HepG2 (cell line): ENCODE data around the gene CDK11B. TPM values are rescaled to one million over a fixed set of nuclear protein-coding genes. Genes with fewer than 3 reads are reported as not detected.

ENCODE experiments used
- ATAC-seq: fragments of 200-7000 bp; cut with Tn5 transposase; 3 replicates; pipeline ENCODE4 v1.9.1; 2020; ENCODE audit warnings: mild to moderate bottlenecking, moderate library complexity
- BruUV-seq: library from RNA; stranded (reverse); fragments of 400-500 nt; replicated peaks from 2 replicates; lab custom pipeline; 2021; lab: Mats Ljungman, UMichigan
- CTCF ChIA-PET: fragments of 300-600 bp; formaldehyde crosslinking; extraction: SDS; loops from one replicate; lab custom pipeline; 2021; ENCODE audit warnings: low total read pairs, inconsistent platforms, low intra/inter-chr PET ratio; lab: Yijun Ruan, JAX
- POLR2A ChIA-PET: fragments of 350-600 bp; sonication (Branson Sonifier 250); formaldehyde crosslinking; loops from one replicate; lab custom pipeline; 2020; ENCODE audit warnings: antibody characterized with exemption, inconsistent platforms; lab: Yijun Ruan, JAX
- DNase-seq: peaks from one replicate; pipeline ENCODE4 v3.0.0-alpha.2; 2015; ENCODE audit warnings: low spot score
- FAIRE-seq: peaks from 3 replicates; lab custom pipeline; 2011; peaks lifted over from hg19 to GRCh38; lab: Jason Lieb, UNC
- H2AFZ ChIP-seq: one replicate; pipeline ENCODE4 v1.6.1; 2011; ENCODE audit warnings: low read length, inconsistent platforms
- H3K27ac ChIP-seq: fragments of 300-600 bp; 3 replicates; pipeline ENCODE4 v1.8.0; 2011; ENCODE audit warnings: mixed run types, mild to moderate bottlenecking, mixed read lengths, low read length, inconsistent platforms; ENCODE audit not compliant: insufficient read depth; ENCODE audit errors: extremely low read length
- H3K27me3 ChIP-seq, 2 experiments: fragments of 200-600 bp in 1 of 2; 2 replicates in 1 of 2; 3 replicates in 1 of 2; pipeline versions ENCODE4 v1.6.0 to v1.8.0; 2011; ENCODE audit warnings: low read length in 2 of 2, mild to moderate bottlenecking in 2 of 2, moderate library complexity in 2 of 2, inconsistent platforms in 1 of 2; ENCODE audit not compliant: insufficient read depth in 2 of 2, control insufficient read depth in 1 of 2
- H3K36me3 ChIP-seq, 2 experiments: fragments of 200-600 bp in 1 of 2; replicated peaks in 1 of 2; 2 replicates in 1 of 2; 3 replicates in 1 of 2; pipeline versions ENCODE4 v1.5.1 to v1.8.0; 2011; ENCODE audit warnings: low read length in 2 of 2, inconsistent platforms in 1 of 2; ENCODE audit not compliant: insufficient read depth in 2 of 2, control insufficient read depth in 1 of 2
- H3K4me1 ChIP-seq: 2 replicates; pipeline ENCODE4 v1.5.1; 2012; ENCODE audit warnings: low read length, inconsistent platforms; ENCODE audit not compliant: insufficient read depth
- H3K4me2 ChIP-seq: 2 replicates; pipeline ENCODE4 v1.6.0; 2011; ENCODE audit warnings: low read depth, low read length, inconsistent platforms
- H3K4me3 ChIP-seq, 3 experiments: fragments of 200-600 bp in 1 of 3; sonication (generic), shearing (Covaris generic) in 1 of 3; replicated peaks in 1 of 3; 2 replicates each; pipeline ENCODE4 v1.5.1; 2011 to 2016; ENCODE audit warnings: low read length in 3 of 3, inconsistent platforms in 2 of 3, low read depth in 2 of 3, mild to moderate bottlenecking in 2 of 3, control low read depth in 1 of 3, mixed read lengths in 1 of 3; ENCODE audit not compliant: insufficient read depth in 1 of 3
- H3K79me2 ChIP-seq: one replicate; pipeline ENCODE4 v1.6.1; 2011; ENCODE audit warnings: low read length, inconsistent platforms; ENCODE audit not compliant: insufficient read depth
- H3K9ac ChIP-seq: 2 replicates; pipeline ENCODE4 v1.6.0; 2011; ENCODE audit warnings: mild to moderate bottlenecking, low read depth, low read length, inconsistent platforms; ENCODE audit not compliant: insufficient read depth
- H3K9me3 ChIP-seq: 2 replicates; pipeline ENCODE4 v1.5.1; 2012; ENCODE audit warnings: mild to moderate bottlenecking, low read length
- H4K20me1 ChIP-seq: 2 replicates; pipeline ENCODE4 v1.6.0; 2011; ENCODE audit warnings: inconsistent platforms, mild to moderate bottlenecking, low read length, moderate library complexity; ENCODE audit not compliant: insufficient read depth
- HOXD1 ChIP-seq: sonication (generic); formaldehyde crosslinking; IDR thresholded peaks from 2 replicates; pipeline ENCODE4 v1.5.0; 2020; ENCODE audit warnings: missing genetic modification reagents
- KDM4B ChIP-seq: sonication (generic); formaldehyde crosslinking; IDR thresholded peaks from 2 replicates; pipeline ENCODE4 v1.4.0; 2020; ENCODE audit warnings: missing genetic modification reagents
- MXD4 ChIP-seq: IDR thresholded peaks from 2 replicates; pipeline ENCODE4 v1.6.1; 2016; ENCODE audit warnings: mild to moderate bottlenecking, missing biosample characterization, missing genetic modification reagents
- PRPF4 ChIP-seq: fragments of 200-400 bp; formaldehyde crosslinking; IDR thresholded peaks from 2 replicates; pipeline ENCODE4 v1.6.1; 2016; ENCODE audit warnings: low read length, low read depth; ENCODE audit not compliant: poor library complexity, severe bottlenecking
- REPIN1 ChIP-seq: sonication (generic); formaldehyde crosslinking; IDR thresholded peaks from 2 replicates; pipeline ENCODE4 v1.8.0; 2022; ENCODE audit warnings: missing genetic modification reagents, low read depth, mild to moderate bottlenecking, borderline replicate concordance
- ZBTB38 ChIP-seq: sonication (generic); formaldehyde crosslinking; IDR thresholded peaks from 2 replicates; pipeline ENCODE4 v1.5.1; 2020; ENCODE audit warnings: mild to moderate bottlenecking, missing genetic modification reagents
- ZHX1 ChIP-seq: sonication (generic); formaldehyde crosslinking; IDR thresholded peaks from 2 replicates; pipeline ENCODE4 v1.8.1; 2022; ENCODE audit warnings: low read depth, mild to moderate bottlenecking, missing genetic modification reagents
- ZSCAN25 ChIP-seq: sonication (generic); formaldehyde crosslinking; IDR thresholded peaks from 2 replicates; pipeline ENCODE4 v1.8.0; 2022; ENCODE audit warnings: mild to moderate bottlenecking, missing genetic modification reagents
- whole genome bisulfite sequencing: methylation state at CpG from one replicate; pipeline ENCODE4 v1.1.6; 2017; ENCODE audit warnings: low lambda C conversion rate; 5-methylcytosine and 5-hydroxymethylcytosine counted together
- in situ Hi-C: cut with HindIII; loops from 2 replicates; pipeline ENCODE4 v1.10.0; 2017; ENCODE audit warnings: low pct_unique_long_range_greater_than_20kb; ENCODE audit not compliant: extremely low pct_ligation_motif_present
- intact Hi-C: fragments of 100-400 bp; cut with micrococcal nuclease; formaldehyde crosslinking; loops from one replicate; pipeline ENCODE4 v1.10.0; 2022; ENCODE audit not compliant: unreplicated experiment
- polyA plus RNA-seq, 8 experiments: library from polyadenylated mRNA; depleted of rRNA in 3 of 8; stranded (reverse) in 7 of 8; unstranded in 1 of 8; fragments of >200 nt; fragmentation: Illumina TruSeq in 4 of 8; extraction: Trizol in 4 of 8; gene quantifications; 2 replicates each; pipeline versions ENCODE4 v1.2.1 to v1.2.3, GENCODE V29; 2011 to 2016; ENCODE audit warnings: low read depth in 4 of 8, missing spikeins in 1 of 8, mixed read lengths in 1 of 8; ENCODE audit not compliant: insufficient read depth in 1 of 8
- total RNA-seq, 5 experiments: library from RNA; depleted of rRNA; stranded (reverse); fragments of >200 nt; fragmentation: Illumina TruSeq; extraction: Trizol; gene quantifications; 2 replicates each; pipeline ENCODE4 v1.2.3, GENCODE V29; 2016; ENCODE audit warnings: low read depth in 1 of 5
- TF ChIP-seq, protein P1 (sequence below): sonication (generic); formaldehyde crosslinking; IDR thresholded peaks from 2 replicates; pipeline ENCODE4 v1.5.0; 2020; ENCODE audit warnings: missing genetic modification reagents

Gene CDK11B
- total and polyA plus RNA-seq, 2 of the 13 experiments (the other 11 are each of a cell fraction or from before 2014, with no cell fraction given): 3.6 to 15.1 TPM

GRCh38 chr1:1623631-1624442 is 35.0 kb downstream of the CDK11B start:
- no peak for ATAC-seq
- Histone ChIP-seq H3K4me2 (no peak overlapping the region), H3K79me2 (no peaks in the 10 kb centered on the region), H3K36me3 (peaks cover 0 to 2% of the 10 kb centered on the region in 2 experiments; a peak in 1 of 5 replicates), H2AFZ (no peak overlapping the region), H3K27me3 (no peaks in the 10 kb centered on the region), H3K4me1 (no peaks in the 10 kb centered on the region), H3K4me3 (no peak overlapping the region), H3K9ac (no peak overlapping the region), H3K9me3 (no peaks in the 10 kb centered on the region), H3K27ac (no peak overlapping the region), H4K20me1 (no peaks in the 10 kb centered on the region)
- TF ChIP-seq REPIN1 (no peak), ZBTB38 (CRISPR knock-in tag) (0 out of 2 replicates have a peak, but pooled peaks have one; percentile 19)
- ChIA-PET POLR2A (no interaction called here), CTCF (no interaction called here)
- BruUV-seq: no TSS peak
- intact Hi-C loops: no loop called here
- WGBS: 95% methylated on average over 24 of the region's 51 CpGs
- no peak for DNase-seq
- in situ Hi-C loops: no loop called here
- FAIRE-seq: no peak

DNA sequence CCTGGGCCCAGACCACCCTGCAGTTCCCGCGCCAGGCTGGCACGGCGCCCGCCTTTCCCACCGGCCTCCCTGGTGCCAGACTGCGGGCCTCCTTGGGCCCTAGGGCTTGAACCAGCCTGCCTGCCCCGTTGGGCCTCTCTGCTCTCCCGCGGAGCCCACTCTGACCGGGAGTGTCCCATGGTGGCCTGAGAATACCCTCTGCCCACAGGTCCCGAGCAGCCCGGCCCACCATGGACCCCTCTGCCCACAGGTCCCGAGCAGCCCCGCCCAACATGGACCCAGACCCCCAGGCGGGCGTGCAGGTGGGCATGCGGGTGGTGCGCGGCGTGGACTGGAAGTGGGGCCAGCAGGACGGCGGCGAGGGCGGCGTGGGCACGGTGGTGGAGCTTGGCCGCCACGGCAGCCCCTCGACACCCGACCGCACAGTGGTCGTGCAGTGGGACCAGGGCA is 35.6 kb downstream of the CDK11B start:
- DNase-seq (no peak), ATAC-seq (no peak), FAIRE-seq (no peak)
- Histone ChIP-seq H3K9ac (no peak overlapping the region), H3K27me3 (no peaks in the 10 kb centered on the region), H3K4me3 (no peak overlapping the region), H3K27ac (no peak overlapping the region), H3K36me3 (peaks cover 1 to 4% of the 10 kb centered on the region in 2 experiments; a peak in 1 of 5 replicates), H3K9me3 (no peaks in the 10 kb centered on the region), H4K20me1 (no peaks in the 10 kb centered on the region), H3K79me2 (no peaks in the 10 kb centered on the region), H3K4me1 (no peaks in the 10 kb centered on the region), H3K4me2 (no peak overlapping the region), H2AFZ (no peak overlapping the region)
- POLR2A ChIA-PET: no interaction called here
- 100% methylated on average over 12 of the region's 33 CpGs for WGBS
- BruUV-seq: no TSS peak
- in situ Hi-C loops: no loop called here
- intact Hi-C loops: no loop called here
- CTCF ChIA-PET: no interaction called here
- TF ChIP-seq MXD4 (CRISPR knock-in tag): no peak
- no peak for TF ChIP-seq ZSCAN25 (CRISPR knock-in tag)
- TF ChIP-seq, protein P1, sequence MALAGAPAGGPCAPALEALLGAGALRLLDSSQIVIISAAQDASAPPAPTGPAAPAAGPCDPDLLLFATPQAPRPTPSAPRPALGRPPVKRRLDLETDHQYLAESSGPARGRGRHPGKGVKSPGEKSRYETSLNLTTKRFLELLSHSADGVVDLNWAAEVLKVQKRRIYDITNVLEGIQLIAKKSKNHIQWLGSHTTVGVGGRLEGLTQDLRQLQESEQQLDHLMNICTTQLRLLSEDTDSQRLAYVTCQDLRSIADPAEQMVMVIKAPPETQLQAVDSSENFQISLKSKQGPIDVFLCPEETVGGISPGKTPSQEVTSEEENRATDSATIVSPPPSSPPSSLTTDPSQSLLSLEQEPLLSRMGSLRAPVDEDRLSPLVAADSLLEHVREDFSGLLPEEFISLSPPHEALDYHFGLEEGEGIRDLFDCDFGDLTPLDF (CRISPR knock-in tag): no peak
- TF ChIP-seq KDM4B (CRISPR knock-in tag): no peak
- TF ChIP-seq PRPF4: no peak
- TF ChIP-seq HOXD1 (CRISPR knock-in tag): no peak
- no peak for TF ChIP-seq ZHX1 (CRISPR knock-in tag)
